ENCODE measurements around the gene CYRIA.

The CYRIA gene

DNA sequence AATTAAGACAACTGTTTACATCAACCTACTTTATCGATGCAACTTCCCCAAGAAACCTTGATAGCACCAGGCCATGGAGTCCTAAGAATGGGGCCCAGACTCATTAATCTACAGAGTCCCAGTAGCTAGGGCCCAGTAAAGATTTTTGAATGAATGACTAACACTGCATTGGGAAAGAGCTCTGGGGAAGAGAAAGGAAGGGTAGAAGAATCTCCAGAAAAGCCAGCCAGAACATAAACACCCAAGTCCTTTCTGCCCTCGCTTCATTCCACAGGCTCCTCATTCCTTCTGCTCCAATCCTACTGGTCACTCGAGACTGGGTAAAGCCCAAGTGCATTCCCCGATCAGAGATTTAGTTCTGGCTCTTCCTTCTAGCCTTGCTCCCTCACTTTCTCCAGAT is 44.3 kb downstream of the CYRIA start:
- no peaks in the 10 kb centered on the region for H3K9me3 ChIP-seq (ENCODE audit: insufficient read depth, low read depth, low read length)
- no peaks in the 10 kb centered on the region for H3F3A ChIP-seq (ENCODE audit: low read depth)
- TF ChIP-seq EZH2phosphoT487 (IDR thresholded peaks at IDR 0.05; ENCODE audit: borderline replicate concordance) (no peak), CTCF (conservative IDR thresholded peaks at IDR 0.05; ENCODE audit: low read length) (no peak)
- H2AFZ ChIP-seq (ENCODE audit: low read length) = no peak overlapping the region
- H3K9ac ChIP-seq (ENCODE audit: low read depth, low read length, poor library complexity, severe bottlenecking) = no peak overlapping the region
- H3K36me3 ChIP-seq (ENCODE audit: insufficient read depth, low read length) = no peaks in the 10 kb centered on the region
- no peak overlapping the region for H3K4me3 ChIP-seq (ENCODE audit: low read length, poor library complexity, severe bottlenecking)
- no peak overlapping the region for H3K4me2 ChIP-seq (ENCODE audit: low read depth, low read length, poor library complexity, severe bottlenecking)
- no peaks in the 10 kb centered on the region for H3K79me2 ChIP-seq (ENCODE audit: insufficient read depth, low read length)
- no peaks in the 10 kb centered on the region for H3K9me2 ChIP-seq (replicated peaks; ENCODE audit: low read depth, low read length)
- H3K4me1 ChIP-seq (ENCODE audit: insufficient read depth, low read length, poor library complexity, severe bottlenecking) = peaks cover 57% of the 10 kb centered on the region
- no peaks in the 10 kb centered on the region for H4K20me1 ChIP-seq (ENCODE audit: insufficient read depth, low read length, poor library complexity, severe bottlenecking)
- no peaks in the 10 kb centered on the region for H3K27me3 ChIP-seq (ENCODE audit: insufficient read depth, low read length, poor library complexity, severe bottlenecking)

DNA sequence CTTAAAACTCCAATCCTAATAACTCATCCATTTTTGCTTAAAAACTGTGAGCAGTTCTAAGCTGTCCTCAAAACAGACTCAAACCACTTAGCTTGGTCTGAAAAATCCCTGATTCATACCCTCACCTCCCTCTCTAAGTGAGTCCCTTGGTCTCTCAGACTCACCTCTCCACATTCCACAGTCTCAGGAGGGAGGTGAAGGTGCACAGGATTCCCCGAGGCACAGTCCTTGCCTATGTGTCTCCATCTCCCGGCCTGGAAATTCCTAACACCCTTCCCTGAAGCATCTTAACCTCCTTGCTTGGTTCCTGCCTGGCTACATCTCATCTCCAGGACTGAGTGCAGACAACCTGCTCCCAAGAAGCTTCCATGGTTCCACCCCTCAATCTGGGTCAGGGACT is 45.0 kb downstream of the CYRIA start:
- Histone ChIP-seq H3F3A (ENCODE audit: low read depth) (no peaks in the 10 kb centered on the region), H3K9ac (ENCODE audit: low read depth, low read length, poor library complexity, severe bottlenecking) (no peak overlapping the region), H3K27me3 (ENCODE audit: insufficient read depth, low read length, poor library complexity, severe bottlenecking) (no peaks in the 10 kb centered on the region), H3K9me3 (ENCODE audit: insufficient read depth, low read depth, low read length) (no peaks in the 10 kb centered on the region), H3K4me2 (ENCODE audit: low read depth, low read length, poor library complexity, severe bottlenecking) (no peak overlapping the region), H3K36me3 (ENCODE audit: insufficient read depth, low read length) (no peaks in the 10 kb centered on the region), H2AFZ (ENCODE audit: low read length) (no peak overlapping the region), H3K4me1 (ENCODE audit: insufficient read depth, low read length, poor library complexity, severe bottlenecking) (peaks cover 50% of the 10 kb centered on the region), H3K79me2 (ENCODE audit: insufficient read depth, low read length) (no peaks in the 10 kb centered on the region), H3K9me2 (replicated peaks; ENCODE audit: low read depth, low read length) (no peaks in the 10 kb centered on the region), H4K20me1 (ENCODE audit: insufficient read depth, low read length, poor library complexity, severe bottlenecking) (no peaks in the 10 kb centered on the region), H3K4me3 (ENCODE audit: low read length, poor library complexity, severe bottlenecking) (no peak overlapping the region)
- TF ChIP-seq CTCF (conservative IDR thresholded peaks at IDR 0.05; ENCODE audit: low read length) = no peak
- TF ChIP-seq EZH2phosphoT487 (IDR thresholded peaks at IDR 0.05; ENCODE audit: borderline replicate concordance) = no peak

DNA sequence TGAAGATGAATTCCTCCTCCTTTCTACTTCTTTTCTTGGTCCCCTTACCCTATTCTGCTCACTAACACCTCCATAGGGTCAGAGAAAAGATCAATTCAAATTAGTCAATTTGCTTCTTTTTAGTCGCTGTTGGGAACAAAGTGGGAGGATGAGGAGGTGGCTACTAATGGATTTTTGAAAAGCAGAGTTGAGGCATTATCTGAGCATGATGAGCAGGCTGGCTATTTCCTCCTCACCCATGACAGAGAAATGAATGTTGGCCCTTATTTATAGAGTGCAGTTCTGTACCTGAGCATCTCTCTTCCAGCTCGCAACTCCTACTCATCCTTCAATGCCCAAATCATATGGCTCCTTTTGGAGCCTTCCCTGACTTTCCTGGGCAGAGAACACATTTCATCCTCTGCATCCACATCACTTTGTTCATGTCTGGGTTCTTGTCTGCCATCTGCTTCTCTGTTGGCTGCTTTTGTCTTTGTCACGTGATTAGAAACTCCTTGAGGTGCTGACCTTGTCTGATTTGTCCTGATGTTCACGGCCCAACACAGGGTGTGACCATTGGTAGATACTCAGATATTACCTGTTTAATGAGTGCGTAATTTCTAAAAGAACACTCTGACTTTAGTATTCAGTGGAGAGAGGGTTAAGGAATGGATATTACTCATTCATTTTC is 45.9 kb downstream of the CYRIA start:
- H3K4me2 ChIP-seq (ENCODE audit: low read depth, low read length, poor library complexity, severe bottlenecking) = no peak overlapping the region

More for the DNA sequence above, 45.9 kb downstream of the CYRIA start:
- TF ChIP-seq CTCF (conservative IDR thresholded peaks at IDR 0.05; ENCODE audit: low read length) = no peak
- TF ChIP-seq EZH2phosphoT487 (IDR thresholded peaks at IDR 0.05; ENCODE audit: borderline replicate concordance) = no peak
- no peak overlapping the region for H3K4me3 ChIP-seq (ENCODE audit: low read length, poor library complexity, severe bottlenecking)
- H3K9ac ChIP-seq (ENCODE audit: low read depth, low read length, poor library complexity, severe bottlenecking) = no peak overlapping the region
- H3K9me3 ChIP-seq (ENCODE audit: insufficient read depth, low read depth, low read length) = no peaks in the 10 kb centered on the region
- peaks cover 41% of the 10 kb centered on the region for H3K4me1 ChIP-seq (ENCODE audit: insufficient read depth, low read length, poor library complexity, severe bottlenecking)
- H3K27me3 ChIP-seq (ENCODE audit: insufficient read depth, low read length, poor library complexity, severe bottlenecking) = no peaks in the 10 kb centered on the region
- H4K20me1 ChIP-seq (ENCODE audit: insufficient read depth, low read length, poor library complexity, severe bottlenecking) = no peaks in the 10 kb centered on the region
- H2AFZ ChIP-seq (ENCODE audit: low read length) = no peak overlapping the region
- H3K9me2 ChIP-seq (replicated peaks; ENCODE audit: low read depth, low read length) = no peaks in the 10 kb centered on the region
- no peaks in the 10 kb centered on the region for H3K79me2 ChIP-seq (ENCODE audit: insufficient read depth, low read length)
- H3K36me3 ChIP-seq (ENCODE audit: insufficient read depth, low read length) = no peaks in the 10 kb centered on the region
- no peaks in the 10 kb centered on the region for H3F3A ChIP-seq (ENCODE audit: low read depth)

Measured in Loucy (cell line).